Measurements from ENCODE around the gene PLAAT2.
A peak's percentile ranks its signal among the peaks of the same experiment; 100 is the strongest.

PLAAT2 gene

GRCh38 chr11:63574856-63575602 is 11.8 kb upstream of the PLAAT2 start:
- no peak for TF ChIP-seq CTCF (IDR thresholded peaks at IDR 0.05; ENCODE audit: control insufficient read depth, insufficient read depth, low read depth, low read length, missing control alignments)
- DNase-seq (ENCODE audit: low read depth), result no peak
- H3K4me3 ChIP-seq (ENCODE audit: control insufficient read depth, low read depth, low read length), result peak overlapping the region; percentile 21

GRCh38 chr11:63573881-63574855 is 11.0 kb upstream of the PLAAT2 start:
- peak; percentile 25 for DNase-seq (ENCODE audit: low read depth)
- peak; percentile 26 for TF ChIP-seq CTCF (IDR thresholded peaks at IDR 0.05; ENCODE audit: control insufficient read depth, insufficient read depth, low read depth, low read length, missing control alignments)
- H3K4me3 ChIP-seq (ENCODE audit: control insufficient read depth, low read depth, low read length), result peak overlapping the region; percentile 21

- no peak for DNase-seq (ENCODE audit: low read depth)
- TF ChIP-seq CTCF (IDR thresholded peaks at IDR 0.05; ENCODE audit: control insufficient read depth, insufficient read depth, low read depth, low read length, missing control alignments), result no peak
- H3K4me3 ChIP-seq (ENCODE audit: control insufficient read depth, low read depth, low read length), result no peak overlapping the region
Measured at GRCh38 chr11:63572026-63572688, 9.0 kb upstream of the PLAAT2 start.

- no peak for DNase-seq (ENCODE audit: low read depth)
- H3K4me3 ChIP-seq (ENCODE audit: control insufficient read depth, low read depth, low read length), result no peak overlapping the region
- TF ChIP-seq CTCF (IDR thresholded peaks at IDR 0.05; ENCODE audit: control insufficient read depth, insufficient read depth, low read depth, low read length, missing control alignments), result no peak
Measured at GRCh38 chr11:63569570-63569969, 6.4 kb upstream of the PLAAT2 start.

- no peak for TF ChIP-seq CTCF (IDR thresholded peaks at IDR 0.05; ENCODE audit: control insufficient read depth, insufficient read depth, low read depth, low read length, missing control alignments)
- DNase-seq (ENCODE audit: low read depth), result peak; percentile 55
- no peak overlapping the region for H3K4me3 ChIP-seq (ENCODE audit: control insufficient read depth, low read depth, low read length)
Measured at GRCh38 chr11:63567044-63567840, 4.1 kb upstream of the PLAAT2 start.
